Measurements from ENCODE around the gene FOXA2. TPM values are rescaled to one million over a fixed set of nuclear protein-coding genes. Genes with fewer than 3 reads are reported as not detected.

Gene FOXA2
- total and polyA plus RNA-seq, 2 of the 13 experiments (the other 11 are each of a cell fraction or from before 2014, with no cell fraction given) = 8.8 to 12.2 TPM

DNA sequence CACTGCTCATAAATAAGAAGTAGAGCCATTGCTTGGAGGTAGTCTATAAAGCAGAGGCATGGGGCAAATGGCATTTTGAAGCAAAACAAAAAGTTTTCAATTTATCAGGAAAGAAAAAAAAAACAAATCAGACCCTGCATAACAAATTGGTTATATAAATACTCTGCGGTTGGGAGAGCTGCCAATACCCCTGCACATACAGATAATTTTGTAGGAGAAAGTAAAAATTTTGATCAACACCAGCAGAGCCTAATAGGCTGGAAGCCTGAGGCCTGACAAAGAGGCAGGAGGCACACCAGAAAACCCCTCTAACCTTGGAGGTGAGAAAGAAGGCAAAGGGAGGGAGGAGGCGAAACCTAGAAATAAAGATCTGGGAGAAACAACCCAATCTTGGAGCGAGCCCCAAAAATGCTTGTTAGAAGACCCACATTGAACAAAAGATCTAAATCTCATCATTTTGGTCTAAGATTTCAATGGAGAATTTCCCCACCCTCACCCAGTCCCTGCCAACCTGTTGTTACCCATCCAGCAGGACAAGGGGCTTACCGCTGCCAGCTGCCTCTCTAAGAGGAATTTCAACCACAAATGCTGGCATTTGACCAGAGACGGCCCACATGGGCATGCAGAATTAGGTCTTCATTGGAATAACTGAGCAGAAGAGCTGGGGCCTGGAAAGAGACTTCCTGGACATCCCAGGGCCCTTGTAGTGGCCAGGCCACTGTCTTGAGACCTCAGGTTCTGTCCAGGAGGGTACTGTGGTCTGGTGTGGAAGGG lies 28.4 kb downstream of the FOXA2 start (continued):
- TF ChIP-seq, protein P1, sequence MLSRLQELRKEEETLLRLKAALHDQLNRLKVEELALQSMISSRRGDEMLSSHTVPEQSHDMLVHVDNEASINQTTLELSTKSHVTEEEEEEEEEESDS (CRISPR knock-in tag; IDR thresholded peaks at IDR 0.05; ENCODE audit: borderline replicate concordance) = no peak
- TF ChIP-seq ZFP36L1 (CRISPR knock-in tag; IDR thresholded peaks at IDR 0.05) (no peak), SIN3A (IDR thresholded peaks at IDR 0.05; ENCODE audit: borderline replicate concordance, low read depth, low read length) (no peak), NR2F6 (IDR thresholded peaks at IDR 0.05) (no peak), NR2F6 (CRISPR knock-in tag; IDR thresholded peaks at IDR 0.05) (no peak), ZNF510 (CRISPR knock-in tag; IDR thresholded peaks at IDR 0.05; ENCODE audit: low read depth) (no peak), CENPX (CRISPR knock-in tag; IDR thresholded peaks at IDR 0.05) (no peak), SOX13 (IDR thresholded peaks at IDR 0.05) (no peak), SOX13 (CRISPR knock-in tag; conservative IDR thresholded peaks at IDR 0.05 in 1 of 2, IDR thresholded peaks at IDR 0.05 in 1 of 2) (no peak), ZFX (CRISPR knock-in tag; IDR thresholded peaks at IDR 0.05; ENCODE audit: low read depth) (no peak), NFATC3 (CRISPR knock-in tag; IDR thresholded peaks at IDR 0.05) (no peak), MZF1 (CRISPR knock-in tag; IDR thresholded peaks at IDR 0.05; ENCODE audit: borderline replicate concordance) (no peak), MATR3 (CRISPR knock-in tag; IDR thresholded peaks at IDR 0.05) (no peak), RORA (CRISPR knock-in tag; IDR thresholded peaks at IDR 0.05) (no peak)
- TF ChIP-seq, protein P2, sequence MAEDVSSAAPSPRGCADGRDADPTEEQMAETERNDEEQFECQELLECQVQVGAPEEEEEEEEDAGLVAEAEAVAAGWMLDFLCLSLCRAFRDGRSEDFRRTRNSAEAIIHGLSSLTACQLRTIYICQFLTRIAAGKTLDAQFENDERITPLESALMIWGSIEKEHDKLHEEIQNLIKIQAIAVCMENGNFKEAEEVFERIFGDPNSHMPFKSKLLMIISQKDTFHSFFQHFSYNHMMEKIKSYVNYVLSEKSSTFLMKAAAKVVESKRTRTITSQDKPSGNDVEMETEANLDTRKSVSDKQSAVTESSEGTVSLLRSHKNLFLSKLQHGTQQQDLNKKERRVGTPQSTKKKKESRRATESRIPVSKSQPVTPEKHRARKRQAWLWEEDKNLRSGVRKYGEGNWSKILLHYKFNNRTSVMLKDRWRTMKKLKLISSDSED (CRISPR knock-in tag; IDR thresholded peaks at IDR 0.05) = no peak
